BJ (cell line): ENCODE results near the gene COLGALT1. TPM values are rescaled to one million over a fixed set of nuclear protein-coding genes. Genes with fewer than 3 reads are reported as not detected.

ENCODE experiments used
- CTCF ChIA-PET: fragments of 350-600 bp; formaldehyde crosslinking; extraction: SDS; loops from one replicate; lab custom pipeline; 2021; ENCODE audit warnings: antibody characterized with exemption, inconsistent platforms; lab: Yijun Ruan, JAX
- POLR2A ChIA-PET: fragments of 300-600 bp; sonication (Branson Sonifier 250); formaldehyde crosslinking; extraction: SDS; loops from one replicate; lab custom pipeline; 2021; ENCODE audit warnings: antibody characterized with exemption; lab: Charles Lee
- DNase-seq: peaks from one replicate; pipeline ENCODE4 v3.0.0-alpha.2; 2011; ENCODE audit warnings: low read depth
- H3K27me3 ChIP-seq: 2 replicates; pipeline ENCODE4 v1.6.0; 2011; ENCODE audit warnings: low read length; ENCODE audit not compliant: control insufficient read depth, insufficient read depth
- H3K36me3 ChIP-seq: 2 replicates; pipeline ENCODE4 v1.5.1; 2011; ENCODE audit warnings: low read length; ENCODE audit not compliant: control insufficient read depth, insufficient read depth
- H3K4me3 ChIP-seq: 2 replicates; pipeline ENCODE4 v1.5.1; 2011; ENCODE audit warnings: low read depth, mild to moderate bottlenecking, control low read depth, low read length
- CTCF ChIP-seq: IDR thresholded peaks from 2 replicates; pipeline ENCODE4 v1.5.1; 2011; ENCODE audit warnings: low read depth, mild to moderate bottlenecking, control low read depth, inconsistent platforms, low read length, moderate library complexity; ENCODE audit not compliant: insufficient read depth
- polyA plus RNA-seq: library from polyadenylated mRNA; depleted of rRNA; stranded (reverse); fragments of >200 nt; gene quantifications from 2 replicates; pipeline ENCODE4 v1.2.3, GENCODE V29; 2011

The COLGALT1 gene
- polyA plus RNA-seq, 1 experiment, result 158 TPM

- ChIA-PET CTCF (interaction anchor here (0.9 to 1.2 kb wide), 2 partner anchors 11 to 166 kb away, joined by 3 read pairs; no protein-coding TSS in a partner anchor), POLR2A (no interaction called here)
- no peak for DNase-seq
- 0 out of 2 replicates have a peak, but pooled peaks cover under 1% of the 10 kb centered on the region for H3K27me3 ChIP-seq
- TF ChIP-seq CTCF, result no peak
- no peak overlapping the region for H3K4me3 ChIP-seq
- no peaks in the 10 kb centered on the region for H3K36me3 ChIP-seq
Measured at GRCh38 chr19:17607936-17608335, 52.5 kb downstream of the COLGALT1 start.

- no peaks in the 10 kb centered on the region for H3K27me3 ChIP-seq
- TF ChIP-seq CTCF, result no peak
- DNase-seq, result no peak
- no peak overlapping the region for H3K4me3 ChIP-seq
- POLR2A ChIA-PET, result no interaction called here
- no peaks in the 10 kb centered on the region for H3K36me3 ChIP-seq
- CTCF ChIA-PET, result no interaction called here
Measured at GRCh38 chr19:17610384-17610783, 54.9 kb downstream of the COLGALT1 start.

- ChIA-PET CTCF (interaction anchor here (1.2 to 1.9 kb wide), 2 partner anchors 10 to 11 kb away, joined by 3 to 4 read pairs; no protein-coding TSS in a partner anchor), POLR2A (no interaction called here)
- DNase-seq, result no peak
- no peaks in the 10 kb centered on the region for H3K36me3 ChIP-seq
- no peaks in the 10 kb centered on the region for H3K27me3 ChIP-seq
- TF ChIP-seq CTCF, result no peak
- H3K4me3 ChIP-seq, result no peak overlapping the region
Measured at GRCh38 chr19:17611462-17612244, 56.2 kb downstream of the COLGALT1 start.

- CTCF ChIA-PET, result interaction anchor here (1.6 kb wide), 1 partner anchor 8 kb away, joined by 4 read pairs; no protein-coding TSS in a partner anchor
- DNase-seq, result no peak
- POLR2A ChIA-PET, result no interaction called here
Measured at GRCh38 chr19:17614476-17614875, 59.0 kb downstream of the COLGALT1 start.

More at GRCh38 chr19:17614476-17614875, 59.0 kb downstream of the COLGALT1 start:
- no peak for TF ChIP-seq CTCF
- Histone ChIP-seq H3K27me3 (no peaks in the 10 kb centered on the region), H3K4me3 (no peak overlapping the region), H3K36me3 (no peaks in the 10 kb centered on the region)
